Loucy (cell line): ENCODE measurements around the gene VAV3.

Experiments
- EZH2phosphoT487 ChIP-seq: fragments of 200-600 bp; IDR thresholded peaks from 2 replicates; pipeline ENCODE4 v1.6.1; 2018; ENCODE audit warnings: antibody characterized with exemption, mild to moderate bottlenecking, moderate library complexity, borderline replicate concordance
- TF ChIP-seq, protein P1 (sequence below): fragments of 200-600 bp; sonication (generic); conservative IDR thresholded peaks from 2 replicates; pipeline ENCODE4 v1.5.1; 2014; ENCODE audit warnings: mild to moderate bottlenecking, antibody characterized with exemption, low read length

DNA sequence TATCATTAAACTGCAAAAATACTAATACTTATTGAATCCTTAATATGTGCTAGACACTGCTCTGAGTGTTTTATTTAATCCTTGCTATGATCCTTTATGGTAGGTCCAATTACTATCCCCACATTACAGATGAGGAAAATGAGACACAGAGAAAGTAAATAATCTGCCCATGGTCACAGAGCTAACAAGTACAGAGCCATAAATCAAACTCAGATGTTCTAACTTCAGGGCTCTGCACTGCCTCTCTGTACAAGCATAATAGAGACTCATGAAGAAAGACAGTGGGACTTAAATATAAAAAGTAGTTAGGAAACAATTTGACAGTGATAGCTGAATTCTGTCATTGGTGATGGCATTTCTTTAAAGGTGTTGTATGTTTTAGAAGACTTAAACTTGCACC is 346.4 kb downstream of the VAV3 start:
- TF ChIP-seq, protein P1, sequence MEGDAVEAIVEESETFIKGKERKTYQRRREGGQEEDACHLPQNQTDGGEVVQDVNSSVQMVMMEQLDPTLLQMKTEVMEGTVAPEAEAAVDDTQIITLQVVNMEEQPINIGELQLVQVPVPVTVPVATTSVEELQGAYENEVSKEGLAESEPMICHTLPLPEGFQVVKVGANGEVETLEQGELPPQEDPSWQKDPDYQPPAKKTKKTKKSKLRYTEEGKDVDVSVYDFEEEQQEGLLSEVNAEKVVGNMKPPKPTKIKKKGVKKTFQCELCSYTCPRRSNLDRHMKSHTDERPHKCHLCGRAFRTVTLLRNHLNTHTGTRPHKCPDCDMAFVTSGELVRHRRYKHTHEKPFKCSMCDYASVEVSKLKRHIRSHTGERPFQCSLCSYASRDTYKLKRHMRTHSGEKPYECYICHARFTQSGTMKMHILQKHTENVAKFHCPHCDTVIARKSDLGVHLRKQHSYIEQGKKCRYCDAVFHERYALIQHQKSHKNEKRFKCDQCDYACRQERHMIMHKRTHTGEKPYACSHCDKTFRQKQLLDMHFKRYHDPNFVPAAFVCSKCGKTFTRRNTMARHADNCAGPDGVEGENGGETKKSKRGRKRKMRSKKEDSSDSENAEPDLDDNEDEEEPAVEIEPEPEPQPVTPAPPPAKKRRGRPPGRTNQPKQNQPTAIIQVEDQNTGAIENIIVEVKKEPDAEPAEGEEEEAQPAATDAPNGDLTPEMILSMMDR, result no peak
- no peak for TF ChIP-seq EZH2phosphoT487
